ENCODE data around the gene CHRD. TPM values are rescaled to one million over a fixed set of nuclear protein-coding genes. Genes with fewer than 3 reads are reported as not detected.

CHRD gene
- total and polyA plus RNA-seq, 9 of the 15 experiments (the other 6 are each of a cell fraction or from before 2014, with no cell fraction given) = 0.11 to 1.3 (median 0.59) TPM; not detected in 3

- TF ChIP-seq HOMEZ (CRISPR knock-in tag; IDR thresholded peaks at IDR 0.05) (no peak), CHD2 (IDR thresholded peaks at IDR 0.05; ENCODE audit: low read depth, low read length) (no peak), ZNF57 (CRISPR knock-in tag; IDR thresholded peaks at IDR 0.05) (no peak), SETDB1 (IDR thresholded peaks at IDR 0.05; ENCODE audit: low read length) (no peak), USF1 (CRISPR knock-in tag; IDR thresholded peaks at IDR 0.05) (no peak)
These were observed 7.5 kb upstream of the CHRD start (continued) for GRCh38 chr3:184372296-184372821.

GRCh38 chr3:184372911-184373310, 6.9 kb upstream of the CHRD start:
- 15% methylated on average over 5 of the region's 5 CpGs for WGBS (ENCODE audit: insufficient coverage, low coverage, missing lambda C conversion rate)
- no peak overlapping the region for H2AFZ ChIP-seq (ENCODE audit: low read depth, low read length)
- H3K36me3 ChIP-seq (ENCODE audit: control insufficient read depth, insufficient read depth, low read length) = peaks cover 22% of the 10 kb centered on the region
- H3K9ac ChIP-seq (ENCODE audit: insufficient read depth in 1 of 2, low read depth in 2 of 2, low read length in 2 of 2) = no peak overlapping the region
- in situ Hi-C loops (cut with MboI) (loop anchor here (5.0 kb wide), 2 partner anchors 44 to 94 kb away; no protein-coding TSS in a partner anchor), intact Hi-C loops (cut with micrococcal nuclease) (loop anchor here (10.0 kb wide), 1 partner anchor 402 kb away; no protein-coding TSS in a partner anchor)
- peaks cover 2 to 4% of the 10 kb centered on the region in 2 experiments; a peak in 3 of 5 replicates for H3K27me3 ChIP-seq (ENCODE audit: control insufficient read depth in 2 of 2, insufficient read depth in 2 of 2, low read length in 2 of 2)
- FAIRE-seq = no peak
- no peaks in the 10 kb centered on the region for H3K79me2 ChIP-seq (ENCODE audit: control insufficient read depth, insufficient read depth, low read length)
- no TSS peak for BruUV-seq (replicated peaks)
- H3K9me3 ChIP-seq (replicated peaks; ENCODE audit: control insufficient read depth, insufficient read depth, low read depth, low read length) = no peaks in the 10 kb centered on the region
- H3K27ac ChIP-seq (ENCODE audit: extremely low read depth, low read depth, low read length) = no peak overlapping the region
- H3K9me1 ChIP-seq (ENCODE audit: control insufficient read depth, insufficient read depth, low read length) = no peaks in the 10 kb centered on the region
- no peak overlapping the region for H3K4me2 ChIP-seq (ENCODE audit: insufficient read depth, low read length)
- 0 out of 2 replicates have a peak, but pooled peaks cover 7% of the 10 kb centered on the region for H4K20me1 ChIP-seq (replicated peaks; ENCODE audit: control insufficient read depth, insufficient read depth, low read length)
- no peak for ATAC-seq
- DNase-seq (ENCODE audit: extremely low read depth in 1 of 4, low spot score in 3 of 4) = no peak
- POLR2A ChIA-PET = interaction anchor here (1.2 to 4.1 kb wide), 4 partner anchors 10 to 141 kb away, joined by 4 to 35 read pairs (median 5); no protein-coding TSS in a partner anchor
- CTCF ChIA-PET (ENCODE audit: low intra/inter-chr PET ratio) = no interaction called here
- no peak for TF ChIP-seq CBX8 (IDR thresholded peaks at IDR 0.05; ENCODE audit: borderline replicate concordance, extremely low read depth, low read depth, low read length, poor library complexity, severe bottlenecking)
- TF ChIP-seq YBX1 (IDR thresholded peaks at IDR 0.05) = no peak
- TF ChIP-seq PCBP2 (IDR thresholded peaks at IDR 0.05; ENCODE audit: low read depth, low read length, poor library complexity, severe bottlenecking) = no peak
- no peak for TF ChIP-seq PATZ1 (CRISPR knock-in tag; IDR thresholded peaks at IDR 0.05; ENCODE audit: borderline replicate concordance)
- no peak for TF ChIP-seq ZNF217 (CRISPR knock-in tag; IDR thresholded peaks at IDR 0.05)
- TF ChIP-seq RBM39 (optimal IDR thresholded peaks at IDR 0.05; ENCODE audit: low read depth, low read length) = no peak
- TF ChIP-seq SIN3B (IDR thresholded peaks at IDR 0.05; ENCODE audit: low read depth) = no peak
- TF ChIP-seq ZNF583 (CRISPR knock-in tag; IDR thresholded peaks at IDR 0.05) = no peak
- no peak overlapping the region for H3K4me3 ChIP-seq
- H3K4me1 ChIP-seq (replicated peaks in 1 of 2; ENCODE audit: control insufficient read depth in 2 of 2, insufficient read depth in 2 of 2, low read length in 2 of 2) = peaks cover 2% of the 10 kb centered on the region in 2 experiments; a peak in 4 of 5 replicates

Measured in K562 (cell line).